ENCODE results near the gene ATP1A2.

The ATP1A2 gene

DNA sequence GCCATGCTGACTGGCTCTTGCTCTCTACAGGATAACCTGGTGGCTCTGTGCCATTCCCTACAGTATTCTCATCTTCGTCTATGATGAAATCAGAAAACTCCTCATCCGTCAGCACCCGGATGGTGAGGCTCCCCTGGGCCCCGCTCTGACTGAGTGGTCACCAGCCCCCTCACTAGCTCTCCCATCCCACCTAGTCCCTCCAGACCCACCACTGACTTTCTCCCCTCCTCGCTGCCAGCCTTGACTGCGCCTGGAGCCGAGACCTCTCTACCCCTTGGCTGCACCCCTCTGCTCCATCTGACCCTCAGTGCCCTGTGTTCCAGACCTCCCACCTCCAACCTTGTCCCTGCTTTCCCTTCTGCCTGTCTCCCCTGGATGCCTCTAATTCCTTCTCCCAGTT lies 70.7 kb downstream of the ATP1A2 start:
- DNase-seq = no peak

GRCh38 chr1:160186729-160187128 lies 71.2 kb downstream of the ATP1A2 start:
- DNase-seq = no peak

GRCh38 chr1:160187407-160187806 lies 71.8 kb downstream of the ATP1A2 start:
- DNase-seq = no peak

DNA sequence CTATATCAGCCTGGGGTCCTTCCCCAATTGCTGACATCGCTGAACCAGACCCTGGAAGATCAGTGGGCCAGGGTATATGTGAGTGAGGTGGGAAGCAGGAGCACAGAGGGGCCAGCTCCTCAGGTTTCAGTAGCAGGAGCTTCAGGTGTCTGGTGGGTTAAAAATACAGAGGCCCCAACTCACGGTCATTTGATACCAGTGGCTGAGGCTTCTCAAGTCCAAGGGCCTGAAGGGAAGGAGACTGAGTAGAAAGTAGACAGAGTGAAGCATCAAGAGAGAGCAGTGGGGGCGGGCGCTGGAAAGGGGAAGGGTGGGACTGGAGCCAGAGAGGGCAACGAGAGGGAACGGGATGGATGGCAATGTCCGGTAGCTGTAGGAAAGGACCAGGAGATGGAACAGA lies 72.8 kb downstream of the ATP1A2 start:
- DNase-seq = no peak

DNA sequence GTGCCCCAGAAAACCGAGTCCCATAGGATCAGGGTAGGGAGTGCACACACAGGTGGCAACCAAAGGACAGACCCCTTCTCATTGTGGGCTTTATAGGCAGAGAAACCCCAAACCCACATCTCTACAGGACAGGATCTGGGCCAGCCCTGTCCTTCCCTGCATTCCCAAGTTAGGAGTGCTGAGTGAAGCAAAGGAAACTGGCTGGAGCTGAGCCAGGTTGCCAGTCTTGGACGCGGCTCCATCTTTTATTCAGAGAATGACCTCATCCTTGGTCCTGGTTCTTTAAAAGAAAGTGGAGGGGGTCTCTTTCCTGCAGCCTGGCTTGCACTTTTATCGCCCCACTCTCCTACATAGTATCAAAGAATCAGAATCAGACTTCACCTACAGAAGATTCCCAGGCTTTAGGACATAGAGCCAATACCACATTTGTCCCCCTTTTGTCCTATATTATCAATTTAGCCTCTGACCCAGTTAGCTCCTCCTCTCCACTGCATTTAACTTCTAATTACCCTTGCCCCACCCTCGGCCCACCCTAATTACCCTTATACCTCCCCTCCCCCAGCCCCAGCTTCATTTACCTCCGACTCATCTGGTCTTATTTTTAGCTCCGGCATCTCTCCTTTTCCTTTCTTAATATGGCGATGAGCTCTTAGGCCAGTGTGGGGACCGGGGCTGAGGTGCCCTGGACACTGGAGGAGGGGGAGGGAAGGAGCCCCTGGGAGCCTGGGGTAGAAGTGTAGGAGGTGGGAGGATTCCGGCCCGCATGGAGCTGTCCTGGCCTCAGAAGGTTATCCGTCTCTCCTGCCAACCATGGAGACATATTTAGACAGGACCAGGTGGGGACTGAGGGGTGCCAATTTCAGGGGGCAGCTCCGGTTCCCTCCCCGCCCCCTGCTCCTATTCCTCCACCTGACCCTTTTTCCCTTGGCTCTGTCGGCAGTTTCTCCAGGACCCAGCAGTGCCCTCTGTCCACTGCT lies 74.4 kb downstream of the ATP1A2 start, which contains the start of gene CASQ1:
TSS of gene CASQ1 (plus strand) at position 927 of the 977 bp plus-strand sequence. CDS start 177 bp downstream, outside the sequence.
- DNase-seq = peak; percentile 6

DNA sequence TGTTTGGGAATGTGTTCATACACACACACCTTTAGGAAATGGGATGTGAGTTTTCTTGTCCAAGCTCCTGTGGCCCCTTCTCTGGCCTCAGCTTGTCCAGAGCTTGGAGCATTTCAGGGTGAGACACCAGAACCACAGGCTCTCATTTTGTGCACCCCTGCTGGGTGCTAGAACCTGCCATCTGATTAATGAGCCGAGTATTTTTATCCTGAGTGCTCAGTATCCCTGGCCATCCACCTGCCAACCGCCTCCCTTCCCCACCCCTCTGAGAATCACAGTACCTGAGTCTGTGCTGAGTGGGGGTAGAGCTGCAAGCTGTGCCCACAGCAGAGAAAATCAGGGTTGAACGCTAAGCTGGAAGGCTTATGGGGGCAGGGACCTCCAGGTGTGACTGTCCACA lies 76.2 kb downstream of the ATP1A2 start:
- no peak for DNase-seq

- no peak for DNase-seq
Measured at GRCh38 chr1:160192234-160192633, 76.7 kb downstream of the ATP1A2 start.
